GM18505 (cell line): ENCODE measurements around the gene RINL.

Experiments used
- ATAC-seq: cut with Tn5 transposase; IDR thresholded peaks from one replicate; pipeline ENCODE4 v1.9.1; 2021; ENCODE audit not compliant: unreplicated experiment
- POLR2A ChIP-seq: IDR thresholded peaks from 4 replicates; pipeline ENCODE4 v1.6.1; 2011; ENCODE audit warnings: borderline replicate concordance; ENCODE audit not compliant: insufficient read depth, insufficient read length; ENCODE audit errors: extremely low read depth

RINL gene

DNA sequence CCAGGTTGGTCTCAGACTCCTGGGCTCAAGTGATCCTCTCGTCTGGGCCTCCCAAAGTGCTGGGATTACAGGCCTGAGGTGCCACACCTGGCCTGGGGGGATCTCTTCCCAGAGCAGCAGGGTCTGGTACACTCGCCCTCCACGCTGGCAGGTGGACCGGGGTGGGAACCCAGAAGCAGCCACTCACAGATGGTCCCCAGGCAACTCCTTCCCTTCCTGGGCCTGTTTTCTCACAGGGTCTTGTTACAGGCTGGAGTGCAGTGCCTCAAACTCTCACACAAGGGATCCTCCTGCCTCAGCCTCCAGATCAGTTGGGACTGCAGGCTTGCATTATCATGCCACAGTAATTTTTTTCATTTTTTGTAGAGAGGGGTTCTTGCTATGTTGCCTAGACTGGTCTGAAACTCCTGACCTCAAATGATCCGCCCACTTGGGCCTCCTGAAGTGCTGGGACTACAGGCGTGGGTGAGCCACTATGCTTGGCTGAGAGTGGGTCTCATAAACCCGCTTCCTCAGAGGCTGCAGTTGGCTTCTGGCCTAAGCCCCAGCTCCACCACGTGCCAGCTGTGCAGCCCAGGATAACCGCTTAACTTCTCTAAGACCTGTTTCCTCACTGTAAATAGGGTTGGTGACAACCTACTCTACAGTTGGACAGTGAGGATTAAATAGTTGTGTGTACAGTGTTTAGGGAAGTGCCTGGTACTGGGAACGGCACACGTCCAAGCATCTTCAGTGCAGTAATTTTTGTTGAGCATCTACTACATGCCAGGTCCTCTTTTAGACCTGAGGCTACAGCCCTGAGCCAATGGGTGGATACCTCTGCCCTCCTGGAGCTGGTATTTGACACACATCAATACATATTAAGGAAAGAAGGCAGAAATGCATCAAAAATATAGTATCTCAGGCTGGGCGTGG, 34.8 kb upstream of the RINL start:
- TF ChIP-seq POLR2A: no peak
- ATAC-seq: no peak

DNA sequence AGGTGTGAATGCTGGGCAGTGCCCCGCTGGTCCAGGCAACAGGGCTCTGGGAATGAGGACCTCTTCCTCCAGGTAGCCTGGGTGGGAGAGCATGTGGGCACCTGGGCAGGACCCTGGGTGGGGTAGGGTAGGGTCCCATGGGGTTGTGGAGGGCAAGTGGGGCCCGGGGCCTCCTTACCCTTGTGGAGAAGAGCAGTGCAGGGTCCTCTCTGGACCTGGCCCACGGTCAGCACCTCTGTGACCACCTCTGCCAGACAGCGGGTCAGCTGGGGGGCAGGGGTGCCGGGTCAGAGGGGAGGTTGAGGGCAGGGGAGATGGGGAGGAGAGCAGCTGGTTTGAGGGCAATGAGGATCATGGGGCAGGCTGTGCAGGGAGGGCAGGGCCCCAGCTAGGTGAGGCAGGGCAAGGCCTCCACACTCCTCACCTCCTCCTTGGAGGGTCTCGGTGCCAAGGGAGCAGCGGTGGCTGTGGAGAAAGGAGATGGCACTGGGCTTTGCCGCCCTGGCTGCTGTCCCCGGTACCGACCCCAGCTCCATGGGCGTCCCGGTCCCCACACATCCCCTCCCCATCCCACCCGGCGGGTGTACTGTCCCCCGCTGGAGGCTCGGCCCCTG, 33.4 kb upstream of the RINL start:
- no peak for ATAC-seq
- TF ChIP-seq POLR2A: no peak

DNA sequence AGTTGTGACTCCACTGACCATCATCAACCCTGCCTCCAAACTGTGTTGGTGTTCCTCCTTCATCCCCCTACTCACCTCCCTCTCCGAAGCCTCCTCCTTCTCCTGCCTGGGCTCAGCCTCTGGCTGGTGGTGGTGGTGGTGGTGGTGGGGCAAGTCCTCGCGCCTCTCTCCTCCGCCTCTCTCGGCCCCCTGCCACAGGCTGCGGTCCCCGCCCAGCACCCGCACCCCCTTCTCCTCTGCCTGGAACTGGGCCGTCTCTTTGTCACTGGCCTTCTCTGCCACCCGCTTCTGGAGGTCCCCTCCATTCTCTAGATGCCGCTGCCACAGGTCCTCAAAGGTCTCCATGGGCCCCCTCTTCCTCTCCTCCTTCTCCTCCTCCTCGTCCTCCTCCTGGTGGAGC, 32.4 kb upstream of the RINL start:
- ATAC-seq: no peak
- no peak for TF ChIP-seq POLR2A

DNA sequence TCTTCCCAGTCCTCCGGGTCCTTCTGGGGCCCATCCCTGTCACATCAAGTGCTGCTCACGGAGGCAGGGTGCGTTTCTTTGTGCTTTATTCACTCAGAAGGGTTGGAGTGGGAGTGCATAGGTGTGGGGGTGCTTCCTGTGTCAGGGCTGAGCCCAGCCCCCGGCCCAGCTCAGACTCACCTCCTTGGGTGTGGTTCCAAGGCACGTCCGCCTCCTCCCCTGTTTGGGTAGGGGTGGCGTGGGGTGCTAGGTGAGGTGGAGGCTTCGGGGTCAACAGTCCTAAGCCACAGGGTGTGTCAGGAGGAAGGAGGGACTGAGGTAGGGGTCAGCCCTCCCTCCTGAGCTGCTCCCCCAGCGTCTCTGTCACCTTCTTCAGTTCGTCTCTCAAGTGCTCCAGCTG, 30.8 kb upstream of the RINL start:
- ATAC-seq: no peak
- TF ChIP-seq POLR2A: no peak

DNA sequence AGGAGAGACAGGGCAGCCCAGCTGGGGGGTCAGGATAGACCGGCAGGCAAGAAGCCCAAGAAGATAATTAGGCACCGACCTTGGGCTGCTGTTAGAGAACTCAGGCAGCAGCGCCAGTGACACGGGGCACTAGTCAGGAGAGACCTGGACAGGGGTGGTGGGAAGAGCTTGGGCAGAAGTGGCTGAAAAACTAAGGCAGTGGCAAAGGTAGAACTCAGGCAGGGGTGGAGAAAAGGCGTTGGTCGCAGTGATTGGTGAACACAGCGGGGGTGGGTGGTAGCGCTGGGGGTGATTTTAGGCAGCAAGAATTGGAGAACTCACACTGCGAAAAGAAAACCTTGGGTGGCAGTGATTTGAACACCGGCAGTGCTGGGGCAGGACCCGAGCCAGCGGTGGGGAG, 29.6 kb upstream of the RINL start:
- ATAC-seq: no peak

DNA sequence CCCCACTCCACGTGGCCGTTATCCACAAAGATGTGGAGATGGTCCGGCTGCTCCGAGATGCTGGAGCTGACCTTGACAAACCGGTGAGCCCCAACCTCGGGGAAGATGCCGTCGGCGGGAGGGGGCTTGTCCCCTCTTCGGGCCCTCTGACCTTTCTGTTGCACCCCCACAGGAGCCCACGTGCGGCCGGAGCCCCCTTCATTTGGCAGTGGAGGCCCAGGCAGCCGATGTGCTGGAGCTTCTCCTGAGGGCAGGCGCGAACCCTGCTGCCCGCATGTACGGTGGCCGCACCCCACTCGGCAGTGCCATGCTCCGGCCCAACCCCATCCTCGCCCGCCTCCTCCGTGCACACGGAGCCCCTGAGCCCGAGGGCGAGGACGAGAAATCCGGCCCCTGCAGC, 29.2 kb upstream of the RINL start:
- ATAC-seq: no peak
- TF ChIP-seq POLR2A: no peak

More for the DNA sequence above, 29.6 kb upstream of the RINL start:
- TF ChIP-seq POLR2A: no peak

DNA sequence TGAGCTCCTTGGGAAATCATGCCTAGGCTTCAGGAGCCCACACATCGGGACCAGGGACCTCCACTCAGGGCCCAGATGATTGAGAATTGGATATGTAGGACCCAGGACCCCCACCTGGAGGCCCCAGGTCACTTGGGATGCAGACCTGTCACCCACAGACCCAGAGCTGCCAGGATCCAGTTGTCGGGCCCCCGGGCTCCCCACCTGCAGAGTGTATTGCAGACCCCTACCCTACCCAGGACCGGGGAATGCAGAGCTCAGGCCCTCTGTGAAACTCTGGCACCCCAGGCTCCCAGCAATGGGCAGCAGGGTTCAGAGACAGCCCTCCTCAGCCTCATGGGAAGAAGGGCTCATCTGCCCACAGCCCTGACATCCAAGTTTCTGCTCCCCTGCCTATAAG, 27.5 kb upstream of the RINL start:
- no peak for ATAC-seq
- no peak for TF ChIP-seq POLR2A

DNA sequence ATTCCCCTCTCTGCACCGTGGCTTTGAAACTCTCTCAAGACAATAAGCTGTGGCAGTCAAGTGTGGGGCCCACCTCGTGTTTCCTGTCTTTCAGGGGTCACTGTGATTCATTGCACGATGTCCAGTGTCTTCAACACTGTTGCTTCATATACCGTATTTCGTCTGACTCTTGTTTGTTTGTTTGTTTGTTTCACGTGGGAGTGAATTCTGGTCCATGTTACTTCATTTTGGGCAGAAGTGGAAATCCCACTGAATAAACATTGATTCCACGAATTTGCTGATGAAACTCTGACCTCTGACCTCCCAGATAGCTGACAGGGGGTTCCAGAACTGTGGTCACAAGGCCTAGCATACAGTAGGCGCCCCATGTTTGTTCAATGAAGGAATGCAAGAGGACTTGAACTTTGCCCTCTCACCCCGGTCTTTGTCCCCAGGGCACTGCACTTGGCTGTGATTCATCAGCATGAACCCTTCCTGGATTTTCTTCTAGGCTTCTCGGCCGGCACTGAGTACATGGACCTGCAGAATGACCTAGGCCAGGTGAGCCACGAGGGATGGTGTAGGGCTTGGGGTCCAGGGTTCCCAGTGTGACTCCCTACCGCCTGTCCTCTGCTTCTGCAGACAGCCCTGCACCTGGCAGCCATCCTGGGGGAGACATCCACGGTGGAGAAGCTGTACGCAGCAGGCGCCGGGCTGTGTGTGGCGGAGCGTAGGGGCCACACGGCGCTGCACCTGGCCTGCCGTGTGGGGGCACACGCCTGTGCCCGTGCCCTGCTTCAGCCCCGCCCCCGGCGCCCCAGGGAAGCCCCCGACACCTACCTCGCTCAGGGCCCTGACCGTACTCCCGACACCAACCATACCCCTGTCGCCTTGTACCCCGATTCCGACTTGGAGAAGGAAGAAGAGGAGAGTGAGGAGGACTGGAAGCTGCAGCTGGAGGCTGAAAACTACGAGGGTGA, 26.8 kb upstream of the RINL start:
- no peak for TF ChIP-seq POLR2A
- no peak for ATAC-seq

DNA sequence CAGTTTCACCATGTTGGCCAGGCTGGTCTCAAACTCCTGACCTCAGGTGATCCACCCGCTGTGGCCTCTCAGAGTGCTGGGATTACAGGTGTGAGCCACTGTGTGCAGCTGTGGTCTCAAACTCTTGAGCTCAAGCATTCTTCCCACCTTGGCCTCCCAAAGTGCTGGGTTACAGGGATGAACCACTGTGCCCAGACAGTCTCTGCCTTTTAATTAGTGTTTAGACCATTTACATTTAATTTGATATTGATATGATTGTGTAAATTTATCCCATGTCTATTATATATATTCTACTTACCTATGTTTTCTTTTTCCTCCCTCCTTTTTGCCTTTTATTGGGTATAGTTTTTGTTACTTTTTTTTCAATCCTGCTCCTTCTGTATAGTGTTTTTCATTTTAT, 23.6 kb upstream of the RINL start:
- no peak for TF ChIP-seq POLR2A

DNA sequence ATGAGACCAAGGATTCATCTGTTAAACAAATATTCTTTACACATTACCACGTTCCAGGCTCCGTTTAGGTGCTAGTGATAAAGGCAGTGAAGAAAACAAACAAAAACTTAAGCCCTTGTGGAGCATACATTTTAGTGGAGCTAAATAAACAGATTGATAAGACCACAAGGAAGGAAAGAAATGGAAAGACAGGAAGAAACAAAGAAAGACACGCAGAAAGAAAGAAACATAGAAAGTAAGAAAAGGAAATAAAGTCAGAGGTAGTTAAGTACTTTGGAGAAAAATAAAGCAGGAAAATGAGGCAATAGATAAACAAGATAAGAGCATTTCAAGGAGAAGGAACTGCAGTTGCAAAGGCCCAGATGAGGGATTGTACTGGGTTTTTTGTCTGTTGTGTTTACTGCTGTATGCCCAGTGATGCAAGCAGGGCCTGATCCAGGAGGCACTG, 22.7 kb upstream of the RINL start:
- TF ChIP-seq POLR2A: no peak
- no peak for ATAC-seq

More for the DNA sequence above, 23.6 kb upstream of the RINL start:
- ATAC-seq: no peak

DNA sequence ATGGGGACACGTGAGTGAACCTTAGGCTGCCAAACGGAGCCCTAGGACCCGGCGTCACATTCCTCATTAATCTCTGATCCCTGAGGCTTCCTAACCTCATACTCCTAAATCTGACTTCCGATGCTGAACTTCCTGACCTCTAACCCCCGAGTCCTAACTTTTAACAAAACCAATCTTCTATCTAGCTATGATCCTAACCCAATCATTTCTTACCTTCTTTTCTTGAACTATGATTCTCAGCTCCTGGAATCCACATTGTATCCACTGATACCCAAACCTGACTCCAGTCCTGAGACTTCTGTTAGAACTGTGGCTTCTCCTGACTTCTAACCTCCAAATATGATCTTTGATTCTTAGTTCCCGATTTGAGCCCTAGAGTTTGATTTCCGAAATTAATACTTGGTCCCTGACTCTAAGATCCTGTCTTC, 22.1 kb upstream of the RINL start:
- no peak for ATAC-seq
- TF ChIP-seq POLR2A: no peak

DNA sequence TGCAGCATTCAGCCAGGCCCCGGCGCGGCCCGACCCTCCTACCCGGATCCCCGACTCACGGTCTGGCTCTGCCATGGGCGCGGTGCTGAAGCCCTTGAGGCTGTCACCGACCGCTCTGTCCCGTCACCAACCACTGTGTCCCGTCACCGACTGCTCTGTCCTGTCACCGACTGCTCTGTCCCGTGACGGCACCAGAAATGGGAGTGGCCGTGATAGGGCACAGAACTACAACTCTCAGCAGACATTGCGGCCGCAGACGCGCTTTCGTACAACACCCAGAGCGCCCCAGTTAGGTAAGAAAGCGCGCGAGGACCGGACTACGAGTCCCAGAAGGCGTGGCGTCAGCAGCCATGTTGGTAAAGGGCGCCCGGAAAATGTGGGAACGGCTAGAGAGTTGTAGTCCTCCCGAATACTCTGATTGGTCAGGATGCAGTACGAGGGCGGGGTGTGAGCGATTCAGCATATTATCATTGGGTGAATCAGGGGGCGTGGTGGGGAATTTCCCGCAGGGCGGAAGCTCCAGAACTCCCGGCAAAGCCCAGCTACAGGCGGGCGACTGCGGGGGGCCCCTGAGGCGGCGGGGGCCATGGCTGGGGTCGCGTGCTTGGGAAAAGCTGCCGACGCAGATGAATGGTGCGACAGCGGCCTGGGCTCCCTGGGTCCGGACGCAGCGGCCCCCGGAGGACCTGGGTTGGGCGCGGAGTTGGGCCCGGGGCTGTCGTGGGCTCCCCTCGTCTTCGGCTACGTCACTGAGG, 21.5 kb upstream of the RINL start, which contains the start of the genes NFKBIB and SIRT2:
Gene NFKBIB, plus strand, starts transcription at position 523 of the 755 bp plus-strand sequence. Its CDS starts 64 bp downstream, at position 587.
Gene SIRT2, minus strand, starts transcription at position 172 of the 755 bp plus-strand sequence. Its CDS starts 97 bp downstream, at position 75.
- peak; percentile 78 for TF ChIP-seq POLR2A
- peak; percentile 89 for ATAC-seq

DNA sequence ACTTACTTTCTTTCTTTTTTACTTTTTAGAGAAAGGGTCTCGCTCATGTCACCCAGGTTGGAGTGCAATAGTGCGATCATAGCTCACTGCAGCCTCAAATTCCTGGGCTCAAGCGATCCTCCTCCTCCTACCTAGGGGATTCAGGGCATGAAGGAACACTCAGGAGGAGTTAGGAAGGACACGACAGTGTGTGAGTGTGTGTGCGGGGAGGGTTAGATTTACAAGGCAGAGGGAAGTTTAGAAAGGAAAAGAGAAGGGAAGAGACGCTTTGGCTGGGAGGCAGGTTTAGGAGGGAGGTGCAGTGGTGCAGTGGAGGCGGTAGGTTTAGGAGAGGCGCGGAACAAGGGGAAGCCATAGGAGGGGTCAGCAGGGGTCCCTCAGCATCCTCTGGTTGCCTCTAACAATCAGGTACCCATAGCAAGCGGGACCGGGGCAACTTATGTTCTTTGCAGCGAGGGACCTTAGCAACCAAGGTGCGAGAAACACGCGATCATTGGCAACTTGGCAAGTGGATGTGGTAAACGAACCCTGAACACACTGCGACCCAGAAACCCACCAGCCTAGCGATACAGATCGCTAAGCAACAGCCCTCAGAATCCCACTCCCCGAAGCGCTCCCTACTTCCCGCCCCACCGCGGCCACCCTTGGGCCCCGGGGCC, 20.8 kb upstream of the RINL start:
- no peak for ATAC-seq

More for the DNA sequence above, 20.8 kb upstream of the RINL start:
- TF ChIP-seq POLR2A: no peak
